Measurements from ENCODE around the gene PTPRN2.

Gene PTPRN2

DNA sequence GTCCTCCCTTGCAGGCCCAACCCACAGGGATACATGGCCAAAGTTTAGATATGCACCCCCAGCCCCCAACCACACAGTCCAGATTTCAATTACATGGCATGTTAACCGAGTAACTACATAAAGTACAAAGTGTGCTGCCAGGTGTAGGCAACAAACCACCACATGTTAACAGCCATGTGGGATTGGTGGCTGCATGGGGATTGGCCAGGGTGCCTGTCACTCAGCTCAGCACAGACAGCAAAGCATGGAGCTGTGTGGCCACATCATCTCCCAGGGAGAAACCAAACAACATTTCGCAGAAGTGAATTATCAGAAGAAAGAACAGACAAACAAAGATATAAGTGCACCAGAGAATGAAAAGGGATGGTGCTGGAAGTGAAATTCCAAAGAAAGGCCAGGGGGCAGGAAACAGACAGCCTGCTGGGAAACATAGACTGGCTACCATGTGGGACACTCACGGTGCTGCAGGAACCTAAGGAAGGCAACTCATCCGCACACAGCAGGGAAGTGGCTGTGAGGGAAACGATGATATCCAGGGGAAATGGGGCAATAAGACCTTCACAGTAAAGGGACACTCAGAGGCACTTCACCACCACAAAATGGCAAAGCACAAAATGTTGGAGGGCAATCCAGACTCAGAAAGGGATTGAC, 171.2 kb downstream of the PTPRN2 start:
- no peak overlapping the region for H3K4me3 ChIP-seq
- TF ChIP-seq, protein P1, sequence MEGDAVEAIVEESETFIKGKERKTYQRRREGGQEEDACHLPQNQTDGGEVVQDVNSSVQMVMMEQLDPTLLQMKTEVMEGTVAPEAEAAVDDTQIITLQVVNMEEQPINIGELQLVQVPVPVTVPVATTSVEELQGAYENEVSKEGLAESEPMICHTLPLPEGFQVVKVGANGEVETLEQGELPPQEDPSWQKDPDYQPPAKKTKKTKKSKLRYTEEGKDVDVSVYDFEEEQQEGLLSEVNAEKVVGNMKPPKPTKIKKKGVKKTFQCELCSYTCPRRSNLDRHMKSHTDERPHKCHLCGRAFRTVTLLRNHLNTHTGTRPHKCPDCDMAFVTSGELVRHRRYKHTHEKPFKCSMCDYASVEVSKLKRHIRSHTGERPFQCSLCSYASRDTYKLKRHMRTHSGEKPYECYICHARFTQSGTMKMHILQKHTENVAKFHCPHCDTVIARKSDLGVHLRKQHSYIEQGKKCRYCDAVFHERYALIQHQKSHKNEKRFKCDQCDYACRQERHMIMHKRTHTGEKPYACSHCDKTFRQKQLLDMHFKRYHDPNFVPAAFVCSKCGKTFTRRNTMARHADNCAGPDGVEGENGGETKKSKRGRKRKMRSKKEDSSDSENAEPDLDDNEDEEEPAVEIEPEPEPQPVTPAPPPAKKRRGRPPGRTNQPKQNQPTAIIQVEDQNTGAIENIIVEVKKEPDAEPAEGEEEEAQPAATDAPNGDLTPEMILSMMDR (IDR thresholded peaks at IDR 0.05): no peak
- H3K27ac ChIP-seq: no peak overlapping the region
- DNase-seq (ENCODE audit: low spot score): no peak

GRCh38 chr7:158415316-158415715, 172.3 kb downstream of the PTPRN2 start:
- DNase-seq (ENCODE audit: low spot score): no peak
- Histone ChIP-seq H3K4me3 (no peak overlapping the region), H3K27ac (no peak overlapping the region)
- TF ChIP-seq, protein P1 (IDR thresholded peaks at IDR 0.05): no peak

GRCh38 chr7:158414486-158414961, 173.1 kb downstream of the PTPRN2 start:
- TF ChIP-seq, protein P1 (IDR thresholded peaks at IDR 0.05): no peak
- Histone ChIP-seq H3K4me3 (no peak overlapping the region), H3K27ac (no peak overlapping the region)
- no peak for DNase-seq (ENCODE audit: low spot score)

GRCh38 chr7:158414002-158414401, 173.6 kb downstream of the PTPRN2 start:
- Histone ChIP-seq H3K27ac (no peak overlapping the region), H3K4me3 (no peak overlapping the region)
- TF ChIP-seq, protein P1 (IDR thresholded peaks at IDR 0.05): no peak
- DNase-seq (ENCODE audit: low spot score): no peak

DNA sequence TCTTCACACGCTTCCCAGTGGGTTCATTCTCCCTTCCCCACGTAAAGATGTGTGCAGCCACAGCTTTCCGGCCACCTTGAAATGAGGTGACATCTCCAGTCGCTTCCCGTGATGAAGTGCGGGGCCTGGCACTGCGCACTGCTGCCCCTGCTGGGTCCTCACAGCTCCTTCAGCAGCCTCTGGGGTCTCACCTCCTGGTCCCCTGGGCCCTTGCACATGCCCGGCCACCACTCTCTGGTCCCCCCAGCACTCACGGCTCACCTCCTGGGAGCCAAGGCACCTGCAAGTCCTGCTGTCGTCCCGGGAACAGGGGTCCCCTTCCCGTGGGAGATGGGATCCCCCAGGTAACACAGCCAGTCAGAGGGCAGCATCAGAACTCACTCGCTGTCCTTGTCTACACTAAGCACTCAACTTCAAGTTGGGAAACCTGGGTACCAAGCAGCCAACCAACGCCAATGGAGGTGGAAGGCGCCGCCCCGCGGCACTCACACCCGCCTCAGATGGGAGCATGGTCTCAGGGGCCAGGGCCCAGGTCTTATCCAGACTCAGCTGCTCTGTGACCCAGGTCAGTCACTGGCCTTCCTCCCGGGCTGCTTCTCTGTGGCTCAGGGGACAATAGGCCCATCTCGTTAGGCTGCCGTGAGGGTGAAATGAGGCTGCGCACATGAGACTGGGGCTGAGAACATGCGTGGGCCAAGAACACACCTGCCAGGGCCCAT, 176.2 kb downstream of the PTPRN2 start:
- no peak overlapping the region for H3K27ac ChIP-seq
- H3K4me3 ChIP-seq: no peak overlapping the region
- TF ChIP-seq, protein P1 (IDR thresholded peaks at IDR 0.05): no peak
- no peak for DNase-seq (ENCODE audit: low spot score)

GRCh38 chr7:158410720-158411119, 176.9 kb downstream of the PTPRN2 start:
- Histone ChIP-seq H3K4me3 (no peak overlapping the region), H3K27ac (no peak overlapping the region)
- TF ChIP-seq, protein P1 (IDR thresholded peaks at IDR 0.05): no peak
- DNase-seq (ENCODE audit: low spot score): no peak
